NCI-H748 treated with DMSO at 0.1 percent for 48 hours (cell line): ENCODE measurements around the gene PCDHGA1.

Source experiments
- DNase-seq: peaks from one replicate; lab custom pipeline; 2025; lab: John Stamatoyannopoulos, UW

The PCDHGA1 gene

DNA sequence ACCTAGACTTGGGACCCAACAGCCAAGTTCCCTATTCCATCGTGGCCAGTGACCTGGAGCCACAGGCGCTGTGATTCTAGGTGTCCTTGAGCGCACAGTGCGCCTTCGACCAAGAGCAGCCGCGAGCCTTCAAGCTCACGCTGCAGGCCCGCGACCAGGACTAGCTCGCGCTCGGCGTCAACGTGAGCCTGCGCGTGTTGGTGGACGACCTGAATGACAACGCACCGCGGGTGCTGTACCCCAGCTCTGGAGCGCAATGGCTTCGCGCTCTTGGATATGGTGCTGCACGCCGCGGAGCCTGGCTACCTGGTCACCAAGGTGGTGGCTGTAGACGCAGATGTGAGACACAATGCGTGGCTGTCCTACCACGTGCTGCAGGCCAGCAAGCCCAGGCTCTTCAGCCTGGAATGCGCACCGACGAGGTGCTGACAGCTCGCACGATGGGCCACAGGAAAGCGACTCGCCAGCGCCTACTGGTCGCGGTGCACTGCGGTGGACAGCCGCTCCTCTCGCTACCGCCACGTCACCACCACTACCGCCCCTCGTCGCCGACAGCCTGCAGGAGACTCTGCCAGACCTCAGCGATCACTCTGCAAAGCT is 111.4 kb downstream of the PCDHGA1 start:
- DNase-seq, result no peak

DNA sequence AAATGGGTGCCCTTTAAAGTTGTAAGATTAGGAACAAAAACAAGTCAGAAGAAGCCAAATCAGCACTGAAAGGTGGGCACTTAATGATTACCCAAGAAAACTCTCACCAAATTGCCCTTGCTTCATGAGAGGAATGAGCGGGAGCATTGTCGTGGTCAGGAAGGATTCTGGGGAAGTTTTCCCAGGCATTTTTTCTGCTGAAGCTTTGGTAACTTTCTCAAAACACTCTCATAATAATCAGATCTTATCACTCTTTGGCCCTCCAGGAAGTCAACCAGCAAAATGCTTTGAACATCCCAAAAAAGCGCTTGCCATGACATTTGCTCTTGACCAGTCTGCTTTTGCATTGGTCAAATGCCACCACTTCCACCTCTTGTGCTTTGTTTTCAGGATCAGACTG is 135.0 kb downstream of the PCDHGA1 start:
- no peak for DNase-seq

DNA sequence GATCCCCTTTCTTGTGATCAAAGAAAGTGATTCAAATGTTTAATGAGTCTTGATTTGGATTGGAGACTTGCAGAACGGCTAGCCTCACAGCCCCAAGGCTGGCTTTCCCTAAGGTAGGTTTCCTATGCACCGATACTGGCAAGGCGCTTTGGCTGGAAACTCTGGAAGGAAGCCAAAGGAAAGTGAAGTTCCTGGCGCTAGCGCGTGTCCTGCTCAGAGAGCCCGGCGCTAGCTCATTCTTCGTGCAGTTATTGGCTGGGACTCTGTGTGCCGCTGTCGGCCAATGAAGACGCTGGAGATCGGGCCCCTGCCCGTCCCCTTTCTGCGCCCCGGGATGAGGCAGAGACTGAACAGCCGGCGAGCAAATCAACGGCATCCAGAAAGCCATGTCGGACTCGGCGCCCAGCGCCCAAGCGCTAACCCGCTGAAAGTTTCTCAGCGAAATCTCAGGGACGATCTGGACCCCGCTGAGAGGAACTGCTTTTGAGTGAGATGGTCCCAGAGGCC is 145.4 kb downstream of the PCDHGA1 start, which contains the start of gene PCDHGC3:
PCDHGC3 (plus strand) TSS at position 342 of the 507 bp plus-strand sequence; CDS start at position 493, 151 bp downstream.
- peak; percentile 44 for DNase-seq

DNA sequence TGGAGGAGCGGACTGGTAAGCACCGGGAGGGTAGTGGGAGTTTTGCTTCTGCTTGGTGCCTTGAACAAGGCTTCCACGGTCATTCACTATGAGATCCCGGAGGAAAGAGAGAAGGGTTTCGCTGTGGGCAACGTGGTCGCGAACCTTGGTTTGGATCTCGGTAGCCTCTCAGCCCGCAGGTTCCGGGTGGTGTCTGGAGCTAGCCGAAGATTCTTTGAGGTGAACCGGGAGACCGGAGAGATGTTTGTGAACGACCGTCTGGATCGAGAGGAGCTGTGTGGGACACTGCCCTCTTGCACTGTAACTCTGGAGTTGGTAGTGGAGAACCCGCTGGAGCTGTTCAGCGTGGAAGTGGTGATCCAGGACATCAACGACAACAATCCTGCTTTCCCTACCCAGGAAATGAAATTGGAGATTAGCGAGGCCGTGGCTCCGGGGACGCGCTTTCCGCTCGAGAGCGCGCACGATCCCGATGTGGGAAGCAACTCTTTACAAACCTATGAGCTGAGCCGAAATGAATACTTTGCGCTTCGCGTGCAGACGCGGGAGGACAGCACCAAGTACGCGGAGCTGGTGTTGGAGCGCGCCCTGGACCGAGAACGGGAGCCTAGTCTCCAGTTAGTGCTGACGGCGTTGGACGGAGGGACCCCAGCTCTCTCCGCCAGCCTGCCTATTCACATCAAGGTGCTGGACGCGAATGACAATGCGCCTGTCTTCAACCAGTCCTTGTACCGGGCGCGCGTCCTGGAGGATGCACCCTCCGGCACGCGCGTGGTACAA is 146.0 kb downstream of the PCDHGA1 start:
- no peak for DNase-seq

DNA sequence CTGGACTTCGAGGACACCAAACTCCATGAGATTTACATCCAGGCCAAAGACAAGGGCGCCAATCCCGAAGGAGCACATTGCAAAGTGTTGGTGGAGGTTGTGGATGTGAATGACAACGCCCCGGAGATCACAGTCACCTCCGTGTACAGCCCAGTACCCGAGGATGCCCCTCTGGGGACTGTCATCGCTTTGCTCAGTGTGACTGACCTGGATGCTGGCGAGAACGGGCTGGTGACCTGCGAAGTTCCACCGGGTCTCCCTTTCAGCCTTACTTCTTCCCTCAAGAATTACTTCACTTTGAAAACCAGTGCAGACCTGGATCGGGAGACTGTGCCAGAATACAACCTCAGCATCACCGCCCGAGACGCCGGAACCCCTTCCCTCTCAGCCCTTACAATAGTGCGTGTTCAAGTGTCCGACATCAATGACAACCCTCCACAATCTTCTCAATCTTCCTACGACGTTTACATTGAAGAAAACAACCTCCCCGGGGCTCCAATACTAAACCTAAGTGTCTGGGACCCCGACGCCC is 146.8 kb downstream of the PCDHGA1 start:
- DNase-seq, result no peak

DNA sequence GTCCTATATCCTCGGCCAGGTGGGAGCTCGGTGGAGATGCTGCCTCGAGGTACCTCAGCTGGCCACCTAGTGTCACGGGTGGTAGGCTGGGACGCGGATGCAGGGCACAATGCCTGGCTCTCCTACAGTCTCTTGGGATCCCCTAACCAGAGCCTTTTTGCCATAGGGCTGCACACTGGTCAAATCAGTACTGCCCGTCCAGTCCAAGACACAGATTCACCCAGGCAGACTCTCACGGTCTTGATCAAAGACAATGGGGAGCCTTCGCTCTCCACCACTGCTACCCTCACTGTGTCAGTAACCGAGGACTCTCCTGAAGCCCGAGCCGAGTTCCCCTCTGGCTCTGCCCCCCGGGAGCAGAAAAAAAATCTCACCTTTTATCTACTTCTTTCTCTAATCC is 147.5 kb downstream of the PCDHGA1 start:
- DNase-seq, result no peak

DNA sequence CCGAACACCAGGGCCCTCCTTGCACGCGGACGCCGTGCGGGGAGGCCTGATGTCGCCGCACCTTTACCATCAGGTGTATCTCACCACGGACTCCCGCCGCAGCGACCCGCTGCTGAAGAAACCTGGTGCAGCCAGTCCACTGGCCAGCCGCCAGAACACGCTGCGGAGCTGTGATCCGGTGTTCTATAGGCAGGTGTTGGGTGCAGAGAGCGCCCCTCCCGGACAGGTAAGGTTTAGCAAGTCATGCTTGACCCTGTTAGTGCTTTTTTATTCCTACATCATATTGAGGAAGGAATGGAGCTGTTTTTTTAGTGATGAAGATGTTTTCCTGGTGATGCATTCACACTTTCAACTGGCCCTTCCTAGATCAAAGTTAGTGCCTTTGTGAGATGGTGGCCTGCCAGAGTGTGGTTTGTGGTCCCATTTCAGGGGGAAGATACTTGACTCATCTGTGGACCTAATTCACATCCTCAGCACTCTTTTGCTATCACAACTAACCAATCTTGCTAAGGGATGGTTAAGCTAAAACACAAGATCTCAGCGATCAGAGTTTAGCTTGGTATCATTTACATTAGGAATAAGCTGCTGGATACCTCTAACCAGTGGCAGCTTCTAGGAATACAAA is 148.1 kb downstream of the PCDHGA1 start:
- no peak for DNase-seq

DNA sequence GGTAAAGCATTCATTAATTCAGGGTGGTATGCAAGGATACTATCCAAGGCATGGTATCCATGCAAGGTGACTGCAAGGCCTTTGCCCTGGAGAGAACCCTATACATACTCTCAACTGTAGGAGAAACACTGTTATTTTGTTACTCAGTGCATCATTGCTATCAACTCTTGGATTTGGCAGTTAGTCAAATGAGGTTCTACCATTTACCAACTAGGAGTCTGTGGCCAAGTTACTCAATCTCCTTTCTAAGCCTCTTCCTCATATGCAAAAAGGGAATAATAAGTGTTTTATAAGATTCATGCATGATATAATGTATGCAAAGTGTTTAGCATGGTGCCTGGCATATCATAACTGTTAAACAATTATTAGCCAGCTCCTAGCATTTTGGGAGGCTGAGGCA is 149.5 kb downstream of the PCDHGA1 start:
- no peak for DNase-seq

DNA sequence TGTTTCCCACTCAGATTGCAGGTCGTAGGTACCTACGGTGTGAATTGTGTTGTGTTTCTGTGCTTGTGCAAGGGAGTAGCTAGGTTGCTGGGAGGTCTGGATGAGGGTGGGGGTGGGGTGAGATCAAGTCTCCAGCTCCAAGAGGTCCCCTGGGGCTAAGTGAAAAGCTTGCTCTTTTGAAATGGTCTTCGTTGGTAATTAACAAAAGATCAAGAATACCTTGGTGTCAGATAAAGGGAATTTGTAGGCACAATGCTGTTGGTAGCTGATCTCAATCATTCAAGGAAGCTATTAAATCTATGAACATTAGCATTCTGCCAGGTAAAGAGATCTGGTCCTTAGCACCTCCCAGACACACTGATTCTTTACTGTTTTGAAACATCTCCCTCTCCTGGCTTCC is 153.6 kb downstream of the PCDHGA1 start:
- DNase-seq, result no peak

DNA sequence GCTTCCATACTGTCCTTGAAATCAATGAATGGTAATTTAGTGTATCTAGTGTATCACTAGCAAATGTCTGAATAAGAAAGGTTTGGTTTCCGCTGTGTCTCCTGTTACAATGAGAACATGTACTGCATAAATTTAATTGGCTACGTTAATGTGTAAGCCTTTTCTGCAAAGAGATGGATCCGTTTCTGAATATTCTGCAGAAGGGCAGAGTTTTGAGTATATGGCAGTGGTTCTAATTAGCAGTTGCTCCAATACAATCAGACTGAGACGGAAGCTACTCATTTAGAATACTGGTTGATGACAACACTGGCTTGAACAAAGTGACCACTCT is 154.0 kb downstream of the PCDHGA1 start:
- DNase-seq, result no peak

DNA sequence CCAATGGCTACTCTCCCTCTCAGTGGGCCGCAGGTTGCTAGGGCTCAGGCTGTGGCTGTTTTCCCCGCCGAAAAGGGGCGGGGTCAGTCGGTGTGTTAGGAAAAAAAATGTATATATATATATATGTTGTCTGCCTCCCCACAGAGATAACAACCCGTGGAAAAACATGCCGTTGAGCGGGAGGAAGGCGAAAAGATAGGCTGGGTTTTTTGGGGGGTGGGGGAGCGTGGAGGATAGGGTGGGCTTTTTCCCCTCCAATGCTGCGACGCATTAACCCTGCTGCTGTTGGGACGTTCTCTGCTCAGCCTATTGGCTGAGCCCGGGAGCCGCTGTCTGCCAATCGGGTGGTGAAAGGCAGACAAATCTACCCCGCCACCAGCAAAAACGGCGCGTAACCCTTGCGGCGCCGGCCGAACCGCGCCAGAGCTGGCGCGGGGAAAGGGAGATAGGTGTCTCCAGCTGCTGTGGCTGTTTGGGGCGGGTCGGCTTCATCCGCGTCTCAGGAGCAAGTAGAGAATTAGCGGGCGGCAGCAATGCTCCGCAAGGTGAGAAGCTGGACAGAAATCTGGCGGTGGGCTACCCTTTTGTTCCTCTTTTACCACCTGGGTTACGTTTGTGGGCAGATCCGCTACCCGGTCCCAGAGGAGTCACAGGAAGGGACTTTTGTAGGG is 154.5 kb downstream of the PCDHGA1 start, which contains the start of gene PCDHGC4:
PCDHGC4 (plus strand) TSS at position 390 of the 671 bp plus-strand sequence; CDS start at position 534, 144 bp downstream.
- no peak for DNase-seq

DNA sequence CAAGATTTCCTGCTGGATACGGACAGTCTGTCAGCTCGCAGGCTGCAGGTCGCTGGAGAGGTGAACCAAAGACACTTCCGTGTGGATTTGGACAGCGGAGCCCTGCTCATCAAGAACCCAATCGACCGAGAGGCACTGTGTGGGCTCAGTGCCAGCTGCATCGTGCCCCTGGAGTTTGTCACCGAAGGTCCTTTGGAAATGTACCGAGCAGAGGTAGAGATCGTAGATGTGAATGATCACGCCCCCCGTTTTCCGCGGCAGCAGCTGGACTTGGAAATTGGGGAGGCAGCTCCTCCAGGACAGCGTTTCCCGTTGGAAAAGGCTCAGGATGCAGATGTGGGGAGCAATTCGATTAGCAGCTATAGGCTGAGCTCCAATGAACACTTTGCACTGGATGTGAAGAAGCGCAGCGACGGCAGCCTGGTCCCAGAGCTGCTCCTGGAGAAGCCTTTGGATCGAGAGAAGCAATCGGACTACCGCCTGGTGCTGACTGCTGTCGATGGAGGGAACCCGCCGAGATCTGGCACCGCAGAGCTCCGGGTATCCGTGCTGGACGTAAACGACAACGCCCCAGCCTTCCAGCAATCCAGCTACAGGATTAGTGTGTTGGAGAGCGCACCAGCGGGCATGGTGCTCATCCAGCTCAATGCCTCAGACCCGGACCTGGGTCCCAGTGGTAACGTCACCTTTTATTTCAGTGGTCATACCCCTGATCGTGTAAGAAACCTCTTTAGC is 155.2 kb downstream of the PCDHGA1 start:
- DNase-seq, result no peak

DNA sequence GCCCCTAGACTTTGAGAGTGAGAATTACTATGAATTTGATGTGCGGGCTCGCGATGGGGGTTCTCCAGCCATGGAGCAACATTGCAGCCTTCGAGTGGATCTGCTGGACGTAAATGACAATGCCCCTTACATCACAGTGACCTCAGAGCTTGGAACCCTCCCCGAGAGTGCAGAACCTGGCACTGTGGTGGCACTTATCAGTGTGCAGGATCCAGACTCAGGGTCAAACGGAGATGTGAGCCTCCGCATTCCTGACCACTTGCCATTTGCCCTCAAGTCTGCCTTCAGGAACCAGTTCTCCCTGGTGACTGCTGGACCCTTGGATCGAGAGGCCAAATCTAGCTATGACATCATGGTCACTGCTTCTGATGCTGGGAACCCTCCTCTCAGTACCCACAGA is 155.8 kb downstream of the PCDHGA1 start:
- DNase-seq, result no peak

DNA sequence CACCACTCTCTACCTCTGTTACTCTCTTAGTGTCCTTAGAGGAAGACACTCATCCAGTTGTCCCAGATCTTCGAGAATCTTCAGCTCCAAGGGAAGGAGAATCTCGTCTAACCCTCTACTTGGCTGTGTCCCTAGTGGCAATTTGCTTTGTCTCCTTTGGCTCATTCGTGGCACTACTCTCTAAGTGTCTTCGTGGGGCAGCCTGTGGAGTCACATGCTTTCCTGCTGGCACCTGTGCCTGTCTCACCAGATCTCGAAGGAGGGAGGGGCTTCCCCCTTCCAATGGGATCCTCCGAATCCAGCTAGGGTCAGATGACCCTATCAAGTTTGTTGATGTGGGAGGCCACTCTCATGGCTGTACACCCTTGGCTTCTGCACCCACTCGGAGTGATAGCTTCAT is 156.8 kb downstream of the PCDHGA1 start:
- DNase-seq, result no peak

DNA sequence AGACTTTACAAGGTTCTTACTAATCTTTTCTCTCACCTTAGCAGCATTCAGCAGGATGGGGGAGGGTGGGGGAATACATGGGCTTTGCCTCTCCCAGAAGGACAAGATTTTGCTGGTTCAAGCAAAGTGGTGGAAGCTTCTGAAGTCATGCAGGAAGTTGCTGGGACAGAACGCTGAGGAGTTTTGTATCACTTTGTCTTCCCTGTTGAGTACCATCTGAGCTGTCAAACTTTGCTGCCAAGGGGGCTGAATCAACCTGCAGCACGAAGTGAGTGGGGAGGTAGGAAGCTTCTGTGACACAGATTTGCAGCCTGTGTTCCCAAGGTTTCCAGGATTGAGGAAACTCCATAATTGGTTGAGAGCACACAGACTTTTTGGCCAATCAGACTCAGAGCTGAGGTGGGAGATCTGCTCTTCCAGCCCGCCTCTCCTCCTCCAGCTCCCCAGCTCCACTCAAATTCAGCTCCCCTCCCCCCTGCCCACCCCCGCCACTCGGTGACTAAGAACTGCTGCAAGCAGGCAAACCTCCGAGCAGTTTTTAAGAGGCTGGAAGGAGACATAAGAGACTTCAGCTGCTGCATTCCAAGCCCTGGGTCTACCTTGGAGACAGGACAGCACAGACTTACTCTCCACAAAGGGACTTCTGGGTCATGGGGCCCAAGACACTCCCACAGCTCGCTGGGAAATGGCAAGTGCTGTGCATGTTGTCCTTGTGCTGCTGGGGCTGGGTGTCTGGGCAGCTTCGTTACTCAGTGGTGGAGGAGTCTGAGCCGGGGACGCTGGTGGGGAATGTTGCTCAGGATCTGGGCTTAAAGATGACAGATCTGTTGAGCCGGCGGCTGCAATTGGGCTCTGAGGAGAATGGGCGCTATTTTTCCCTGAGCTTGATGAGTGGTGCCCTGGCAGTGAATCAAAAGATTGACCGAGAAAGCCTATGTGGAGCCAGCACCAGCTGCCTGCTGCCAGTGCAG is 158.6 kb downstream of the PCDHGA1 start, which contains the start of gene PCDHGC5:
PCDHGC5 (plus strand) TSS at position 491 of the 971 bp plus-strand sequence; CDS start at position 651, 160 bp downstream.
- DNase-seq, result no peak

DNA sequence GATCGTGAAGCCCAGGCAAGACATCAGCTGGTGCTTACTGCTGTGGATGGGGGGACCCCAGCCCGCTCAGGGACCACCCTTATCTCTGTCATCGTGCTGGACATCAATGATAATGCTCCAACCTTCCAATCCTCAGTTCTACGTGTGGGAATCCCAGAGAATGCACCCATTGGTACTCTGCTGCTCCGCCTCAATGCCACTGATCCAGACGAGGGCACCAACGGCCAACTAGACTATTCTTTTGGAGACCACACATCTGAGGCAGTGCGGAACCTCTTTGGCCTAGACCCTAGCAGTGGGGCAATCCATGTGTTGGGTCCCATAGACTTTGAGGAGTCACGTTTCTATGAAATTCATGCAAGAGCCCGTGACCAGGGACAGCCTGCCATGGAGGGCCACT is 159.5 kb downstream of the PCDHGA1 start:
- no peak for DNase-seq

DNA sequence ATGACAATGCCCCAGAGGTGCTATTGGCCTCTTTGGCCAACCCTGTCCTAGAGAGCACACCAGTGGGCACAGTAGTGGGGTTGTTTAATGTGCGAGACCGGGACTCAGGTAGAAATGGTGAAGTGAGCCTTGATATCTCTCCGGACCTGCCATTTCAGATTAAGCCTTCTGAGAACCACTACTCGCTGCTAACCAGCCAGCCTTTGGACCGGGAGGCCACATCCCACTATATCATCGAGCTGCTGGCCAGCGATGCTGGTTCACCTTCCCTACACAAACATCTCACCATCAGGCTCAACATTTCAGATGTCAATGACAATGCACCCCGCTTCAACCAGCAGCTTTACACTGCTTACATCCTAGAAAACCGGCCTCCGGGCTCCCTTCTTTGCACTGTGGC is 160.0 kb downstream of the PCDHGA1 start:
- DNase-seq, result no peak

DNA sequence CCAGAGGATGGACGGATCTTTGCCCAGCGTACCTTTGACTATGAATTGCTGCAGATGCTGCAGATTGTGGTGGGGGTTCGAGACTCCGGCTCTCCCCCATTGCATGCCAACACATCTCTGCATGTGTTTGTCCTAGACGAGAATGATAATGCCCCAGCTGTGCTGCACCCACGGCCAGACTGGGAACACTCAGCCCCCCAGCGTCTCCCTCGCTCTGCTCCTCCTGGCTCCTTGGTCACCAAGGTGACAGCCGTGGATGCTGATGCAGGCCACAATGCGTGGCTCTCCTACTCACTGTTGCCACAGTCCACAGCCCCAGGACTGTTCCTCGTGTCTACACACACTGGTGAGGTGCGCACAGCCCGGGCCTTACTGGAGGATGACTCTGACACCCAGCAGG is 160.5 kb downstream of the PCDHGA1 start:
- DNase-seq, result no peak

DNA sequence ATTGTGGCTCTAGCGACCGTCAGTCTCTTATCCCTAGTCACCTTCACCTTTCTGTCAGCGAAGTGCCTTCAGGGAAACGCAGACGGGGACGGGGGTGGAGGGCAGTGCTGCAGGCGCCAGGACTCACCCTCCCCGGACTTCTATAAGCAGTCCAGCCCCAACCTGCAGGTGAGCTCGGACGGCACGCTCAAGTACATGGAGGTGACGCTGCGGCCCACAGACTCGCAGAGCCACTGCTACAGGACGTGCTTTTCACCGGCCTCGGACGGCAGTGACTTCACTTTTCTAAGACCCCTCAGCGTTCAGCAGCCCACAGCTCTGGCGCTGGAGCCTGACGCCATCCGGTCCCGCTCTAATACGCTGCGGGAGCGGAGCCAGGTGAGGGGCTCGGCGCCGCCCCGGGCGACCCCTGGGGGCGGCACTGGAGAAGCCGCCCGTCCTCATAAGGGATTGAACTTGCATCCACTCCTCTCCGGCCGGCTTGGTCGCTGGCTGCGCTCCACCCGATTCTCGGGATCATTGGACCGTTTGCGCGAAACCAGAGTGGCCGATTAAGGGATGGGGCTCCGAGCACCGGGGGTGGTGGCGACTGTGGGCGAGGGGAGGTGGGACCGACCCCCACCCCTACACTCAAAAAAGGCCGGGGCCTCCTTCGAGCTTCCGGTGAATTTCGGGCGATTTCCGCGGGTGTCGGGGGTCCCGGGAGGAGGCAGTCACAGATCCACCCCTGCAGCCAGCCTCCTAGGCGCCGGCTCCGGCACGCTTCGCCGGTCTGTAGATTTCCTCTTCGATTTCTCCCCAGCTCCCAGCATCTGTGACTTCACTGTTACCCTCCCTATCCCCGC is 161.2 kb downstream of the PCDHGA1 start:
- DNase-seq, result no peak
